GM23338 (cell line): ENCODE measurements around the gene CRACR2A. TPM values are rescaled to one million over a fixed set of nuclear protein-coding genes. Genes with fewer than 3 reads are reported as not detected.
A peak's percentile ranks its signal among the peaks of the same experiment; 100 is the strongest.

Experiments used
- ATAC-seq: fragments of 200-7000 bp; cut with Tn5 transposase; 3 replicates; pipeline ENCODE4 v1.9.1; 2020
- DNase-seq: peaks from one replicate; pipeline ENCODE4 v3.0.0-alpha.2; 2015; ENCODE audit warnings: low spot score
- H2AFZ ChIP-seq: fragments of 200-600 bp; sonication (generic); 2 replicates; pipeline ENCODE4 v1.8.0; 2016; ENCODE audit warnings: antibody characterized with exemption, mild to moderate bottlenecking, moderate library complexity
- H3F3A ChIP-seq: fragments of 200-600 bp; sonication (generic); replicated peaks from 2 replicates; pipeline ENCODE4 v1.8.0; 2017; ENCODE audit warnings: antibody characterized with exemption, mixed run types, low read depth
- H3K27ac ChIP-seq: fragments of 200-600 bp; sonication (generic); 2 replicates; pipeline ENCODE4 v1.6.1; 2016; ENCODE audit warnings: low read depth
- H3K27me3 ChIP-seq: fragments of 200-600 bp; sonication (generic); 2 replicates; pipeline ENCODE4 v1.8.0; 2016; ENCODE audit warnings: mild to moderate bottlenecking, mixed run types, moderate library complexity; ENCODE audit not compliant: insufficient read depth
- H3K36me3 ChIP-seq: fragments of 200-600 bp; sonication (generic); 2 replicates; pipeline ENCODE4 v1.8.0; 2016; ENCODE audit warnings: mild to moderate bottlenecking; ENCODE audit not compliant: insufficient read depth
- H3K4me1 ChIP-seq: fragments of 200-600 bp; sonication (generic); 2 replicates; pipeline ENCODE4 v1.8.0; 2016; ENCODE audit warnings: mild to moderate bottlenecking, moderate library complexity; ENCODE audit not compliant: insufficient read depth
- H3K4me2 ChIP-seq: fragments of 200-600 bp; sonication (generic); 2 replicates; pipeline ENCODE4 v1.7.1; 2017; ENCODE audit warnings: mixed run types
- H3K4me3 ChIP-seq: fragments of 200-600 bp; sonication (generic); 2 replicates; pipeline ENCODE4 v1.6.1; 2016; ENCODE audit warnings: mixed run types
- H3K79me2 ChIP-seq: fragments of 200-600 bp; sonication (generic); replicated peaks from 2 replicates; pipeline ENCODE4 v1.8.0; 2017; ENCODE audit warnings: mild to moderate bottlenecking; ENCODE audit not compliant: insufficient read depth
- H3K9me2 ChIP-seq: fragments of 200-600 bp; sonication (generic); 2 replicates; pipeline ENCODE4 v1.8.0; 2017; ENCODE audit not compliant: insufficient read depth
- H4K20me1 ChIP-seq: fragments of 200-600 bp; sonication (generic); replicated peaks from 2 replicates; pipeline ENCODE4 v1.8.0; 2017; ENCODE audit warnings: mild to moderate bottlenecking; ENCODE audit not compliant: insufficient read depth
- H3K27ac Mint-ChIP-seq: 2 replicates; pipeline ENCODE4 v1.8.0; 2020; ENCODE audit warnings: inconsistent platforms, mild to moderate bottlenecking, moderate library complexity, mixed read lengths
- H3K27me3 Mint-ChIP-seq: 3 replicates; pipeline ENCODE4 v1.8.0; 2022; ENCODE audit warnings: low read depth, mild to moderate bottlenecking, moderate library complexity, mixed read lengths, inconsistent platforms; ENCODE audit not compliant: insufficient read depth, poor library complexity
- H3K36me3 Mint-ChIP-seq: 3 replicates; pipeline ENCODE4 v1.8.0; 2021; ENCODE audit warnings: low read depth, mild to moderate bottlenecking, inconsistent platforms, moderate library complexity, mixed read lengths
- H3K4me1 Mint-ChIP-seq: 3 replicates; pipeline ENCODE4 v1.8.0; 2020; ENCODE audit warnings: mild to moderate bottlenecking, inconsistent platforms, mixed read lengths
- H3K4me3 Mint-ChIP-seq: 3 replicates; pipeline ENCODE4 v1.8.0; 2021; ENCODE audit warnings: moderate library complexity, mild to moderate bottlenecking, inconsistent platforms, mixed read lengths
- H3K9me3 Mint-ChIP-seq: 3 replicates; pipeline ENCODE4 v1.8.0; 2020; ENCODE audit warnings: moderate library complexity, mild to moderate bottlenecking, inconsistent platforms, mixed read lengths
- CREB1 ChIP-seq: fragments of 250-450 bp; sonication (Bioruptor Pico); IDR thresholded peaks from 2 replicates; pipeline ENCODE4 v1.5.0; 2020; ENCODE audit warnings: low read depth, mild to moderate bottlenecking, moderate library complexity
- ETS1 ChIP-seq: IDR thresholded peaks from 2 replicates; pipeline ENCODE4 v1.6.1; 2016; ENCODE audit warnings: antibody characterized with exemption
- EZH2 ChIP-seq: fragments of 200-600 bp; sonication (generic); IDR thresholded peaks from one replicate; pipeline ENCODE4 v1.8.0; 2017; ENCODE audit warnings: antibody characterized with exemption, mild to moderate bottlenecking, low read depth; ENCODE audit not compliant: unreplicated experiment
- EZH2phosphoT487 ChIP-seq: fragments of 200-600 bp; sonication (generic); IDR thresholded peaks from one replicate; pipeline ENCODE4 v1.8.1; 2018; ENCODE audit warnings: antibody characterized with exemption; ENCODE audit not compliant: unreplicated experiment
- NANOG ChIP-seq: IDR thresholded peaks from 2 replicates; pipeline ENCODE4 v1.6.1; 2016; ENCODE audit warnings: antibody characterized with exemption, borderline replicate concordance
- STAT1 ChIP-seq: IDR thresholded peaks from one replicate; pipeline ENCODE4 v1.6.1; 2016; ENCODE audit warnings: antibody characterized with exemption; ENCODE audit not compliant: unreplicated experiment
- ZNF114 ChIP-seq: fragments of 250-450 bp; sonication (Bioruptor Pico); IDR thresholded peaks from 2 replicates; pipeline ENCODE4 v1.5.0; 2020; ENCODE audit warnings: mild to moderate bottlenecking, moderate library complexity
- ZNF462 ChIP-seq: fragments of 250-450 bp; sonication (Bioruptor Pico); IDR thresholded peaks from 2 replicates; pipeline ENCODE4 v1.5.0; 2020; ENCODE audit warnings: mild to moderate bottlenecking, moderate library complexity
- polyA plus RNA-seq: library from polyadenylated mRNA; unstranded; fragments of >200 nt; fragmentation: Nextera tagmentation; extraction: Ambion mirVana; gene quantifications from 2 replicates; pipeline ENCODE4 v1.2.1, GENCODE V29; 2016
- total RNA-seq: library from RNA; depleted of rRNA; stranded (reverse); fragments of >200 nt; shearing (Covaris generic); gene quantifications from 2 replicates; pipeline ENCODE4 v1.2.3, GENCODE V29; 2014

Gene CRACR2A
- total and polyA plus RNA-seq, 2 experiments from 2014 or later, result 1.5 to 3.0 TPM

- TF ChIP-seq ZNF462 (CRISPR knock-in tag) (no peak), STAT1 (no peak), EZH2 (no peak), ETS1 (no peak), CREB1 (CRISPR knock-in tag) (no peak), ZNF114 (CRISPR knock-in tag) (no peak), NANOG (no peak)
These were observed 38.5 kb upstream of the CRACR2A start (continued) for GRCh38 chr12:3791256-3791874.

- Histone ChIP-seq H3K79me2 (no peaks in the 10 kb centered on the region), H3K27me3 (no peaks in the 10 kb centered on the region), H3K27ac (peak overlapping the region; percentile 4; the same call in 1 of the 2 replicates), H3K4me2 (peak overlapping the region; percentile 0; the same call in 1 of the 2 replicates), H2AFZ (no peak overlapping the region), H3K4me3 (no peak overlapping the region), H3K9me2 (no peaks in the 10 kb centered on the region), H3K4me1 (peaks cover 44% of the 10 kb centered on the region), H4K20me1 (no peaks in the 10 kb centered on the region), H3K36me3 (no peaks in the 10 kb centered on the region; the same call in 1 of the 2 replicates), H3F3A (no peaks in the 10 kb centered on the region)
- no peaks in the 10 kb centered on the region; the same call in 1 of the 3 replicates for H3K9me3 Mint-ChIP-seq
- peaks cover 41% of the 10 kb centered on the region for H3K4me1 Mint-ChIP-seq
- no peak for DNase-seq
- peaks cover 5% of the 10 kb centered on the region for H3K27me3 Mint-ChIP-seq
- no peak for ATAC-seq
- H3K36me3 Mint-ChIP-seq, result peaks cover 8% of the 10 kb centered on the region; the same call in 2 of the 3 replicates
- no peak overlapping the region for H3K27ac Mint-ChIP-seq
- H3K4me3 Mint-ChIP-seq, result no peak overlapping the region
- TF ChIP-seq ZNF462 (CRISPR knock-in tag) (no peak), NANOG (no peak), EZH2phosphoT487 (no peak)
These were observed 37.7 kb upstream of the CRACR2A start for GRCh38 chr12:3790642-3791041.
